HG03064 (cell line): ENCODE results near the gene PLCB1.

Experiments
- ATAC-seq: cut with Tn5 transposase; IDR thresholded peaks from one replicate; pipeline ENCODE4 v1.9.1; 2021; ENCODE audit warnings: low read depth; ENCODE audit not compliant: unreplicated experiment

Gene PLCB1

GRCh38 chr20:8670207-8670892 lies 538.3 kb downstream of the PLCB1 start:
- ATAC-seq: no peak

- no peak for ATAC-seq
Measured at GRCh38 chr20:8670893-8671215, 538.8 kb downstream of the PLCB1 start.

GRCh38 chr20:8671370-8671961 lies 539.4 kb downstream of the PLCB1 start:
- ATAC-seq: no peak

GRCh38 chr20:8673116-8673515 lies 541.0 kb downstream of the PLCB1 start:
- ATAC-seq: no peak

GRCh38 chr20:8675896-8676295 lies 543.8 kb downstream of the PLCB1 start:
- no peak for ATAC-seq

GRCh38 chr20:8678098-8678776 lies 546.2 kb downstream of the PLCB1 start:
- no peak for ATAC-seq

- no peak for ATAC-seq
Measured at GRCh38 chr20:8689337-8689736, 557.3 kb downstream of the PLCB1 start.

- no peak for ATAC-seq
Measured at GRCh38 chr20:8690074-8690473, 558.0 kb downstream of the PLCB1 start.

GRCh38 chr20:8693709-8694108 lies 561.6 kb downstream of the PLCB1 start:
- ATAC-seq: no peak

GRCh38 chr20:8700756-8701155 lies 568.7 kb downstream of the PLCB1 start:
- ATAC-seq: no peak

GRCh38 chr20:8706961-8707700 lies 575.1 kb downstream of the PLCB1 start:
- ATAC-seq: no peak

GRCh38 chr20:8709627-8710026 lies 577.6 kb downstream of the PLCB1 start:
- ATAC-seq: no peak

- no peak for ATAC-seq
Measured at GRCh38 chr20:8711501-8711900, 579.4 kb downstream of the PLCB1 start.

GRCh38 chr20:8714206-8714605 lies 582.1 kb downstream of the PLCB1 start:
- ATAC-seq: no peak

GRCh38 chr20:8718279-8718678 lies 586.2 kb downstream of the PLCB1 start:
- no peak for ATAC-seq

- no peak for ATAC-seq
Measured at GRCh38 chr20:8720089-8720488, 588.0 kb downstream of the PLCB1 start.

GRCh38 chr20:8721098-8721497 lies 589.0 kb downstream of the PLCB1 start:
- ATAC-seq: no peak

- ATAC-seq: no peak
Measured at GRCh38 chr20:8722277-8722928, 590.3 kb downstream of the PLCB1 start.

- no peak for ATAC-seq
Measured at GRCh38 chr20:8723296-8723695, 591.2 kb downstream of the PLCB1 start.

- no peak for ATAC-seq
Measured at GRCh38 chr20:8724884-8725283, 592.8 kb downstream of the PLCB1 start.

GRCh38 chr20:8726460-8726859 lies 594.4 kb downstream of the PLCB1 start:
- no peak for ATAC-seq
